Transverse colon (tissue), 4 donors: ENCODE data around the gene DEDD2. TPM values are rescaled to one million over a fixed set of nuclear protein-coding genes. Genes with fewer than 3 reads are reported as not detected.

Experiments
- DNase-seq: peaks from one replicate; pipeline ENCODE4 v3.0.0-alpha.2; 2019
- H3K27ac ChIP-seq, 4 donors: fragments of 200-600 bp; sonication (generic); 2 replicates each; pipeline ENCODE4 v1.5.1; 2016 to 2018; ENCODE audit warnings: inconsistent platforms in 4 of 4
- H3K27me3 ChIP-seq: fragments of 200-600 bp; sonication (generic); 2 replicates; pipeline ENCODE4 v1.5.1; 2017; ENCODE audit warnings: inconsistent platforms
- H3K36me3 ChIP-seq, 4 donors: fragments of 200-600 bp; sonication (generic); 2 replicates each; pipeline ENCODE4 v1.5.1; 2017 to 2019; ENCODE audit warnings: inconsistent platforms in 4 of 4
- H3K4me1 ChIP-seq, 4 donors: fragments of 200-600 bp; sonication (generic); 2 replicates each; pipeline ENCODE4 v1.5.1; 2017 to 2020; ENCODE audit warnings: inconsistent platforms in 4 of 4
- H3K4me3 ChIP-seq, 4 donors: fragments of 200-600 bp; sonication (generic); 1 replicate in 1 of 4; 2 replicates in 3 of 4; pipeline versions ENCODE4 v1.5.1 to v1.6.1; 2017 to 2019; ENCODE audit warnings: inconsistent platforms in 4 of 4
- H3K9me3 ChIP-seq, 2 donors: fragments of 200-600 bp; sonication (generic); 2 replicates each; pipeline ENCODE4 v1.5.1; 2017 to 2019; ENCODE audit warnings: inconsistent platforms in 2 of 2
- CTCF ChIP-seq, 5 experiments: fragments of 200-600 bp in 3 of 5; fragments of 450-650 bp in 2 of 5; sonication (generic) in 3 of 5; IDR thresholded peaks; 1 replicate in 2 of 5; 2 replicates in 3 of 5; pipeline ENCODE4 v1.5.1; 2016 to 2017; ENCODE audit warnings: antibody characterized with exemption in 5 of 5, inconsistent platforms in 3 of 5, mild to moderate bottlenecking in 2 of 5, moderate library complexity in 1 of 5
- EP300 ChIP-seq: sonication (generic); formaldehyde crosslinking; IDR thresholded peaks from one replicate; pipeline ENCODE4 v1.6.1; 2017; ENCODE audit warnings: antibody characterized with exemption, low read depth
- POLR2A ChIP-seq: fragments of 450-650 bp; IDR thresholded peaks from one replicate; pipeline ENCODE4 v1.6.1; 2016; ENCODE audit warnings: antibody characterized with exemption, mild to moderate bottlenecking, moderate library complexity
- POLR2AphosphoS5 ChIP-seq, 3 donors: sonication (generic); formaldehyde crosslinking; IDR thresholded peaks; one replicate each; pipeline ENCODE4 v1.6.1; 2016; ENCODE audit warnings: antibody characterized with exemption in 3 of 3
- WGBS, 2 donors: methylation state at CpG; one replicate each; pipeline ENCODE4 v1.1.5; 2018; ENCODE audit warnings: low coverage in 1 of 2; 5-methylcytosine and 5-hydroxymethylcytosine counted together
- in situ Hi-C, 4 donors: fragments of 200-750 bp; cut with MboI; loops; one replicate each; pipeline versions ENCODE4 v1.15.0 to v1.15.1; 2017; ENCODE audit warnings: low sequenced_read_pairs in 3 of 4, low pct_ligation_motif_present in 1 of 4, low pct_unique_long_range_greater_than_20kb in 1 of 4
- intact Hi-C: fragments of 100-400 bp; cut with DNase I; formaldehyde crosslinking; loops from one replicate; pipeline ENCODE4 v1.15.1; 2023; ENCODE audit warnings: low total_unique reads
- total RNA-seq, 4 donors: library from RNA; depleted of rRNA; stranded (reverse); fragments of >200 nt; gene quantifications; one replicate each; pipeline ENCODE4 v1.1.0, GENCODE V29; 2016

Gene DEDD2
- total RNA-seq, 4 donors from 2014 or later, result 52.2 to 90.8 (median 63.0) TPM

GRCh38 chr19:42225718-42226292, 8.3 kb upstream of the DEDD2 start:
- intact Hi-C loops, result no loop called here
- TF ChIP-seq EP300 (no peak), POLR2A (no peak), CTCF (IDR thresholded peaks at IDR 0.05) (no peak), POLR2AphosphoS5 (IDR thresholded peaks at IDR 0.05) (no peak)
- in situ Hi-C loops, result no loop called here
- H3K9me3 ChIP-seq, result no peaks in the 10 kb centered on the region
- no peak overlapping the region for H3K27ac ChIP-seq
- no peak overlapping the region for H3K4me3 ChIP-seq
- H3K27me3 ChIP-seq, result no peaks in the 10 kb centered on the region
- 96% methylated on average over 31 of the region's 33 CpGs; no CpG with 5 or more reads in 1 of the 2 donors for WGBS, 2 donors
- H3K36me3 ChIP-seq, result peaks cover 0 to 32% (median 17%) of the 10 kb centered on the region in 4 donors
- no peak for DNase-seq
- peaks cover 0 to 21% (median 12%) of the 10 kb centered on the region in 4 donors for H3K4me1 ChIP-seq

GRCh38 chr19:42224940-42225717, 7.7 kb upstream of the DEDD2 start:
- no peak overlapping the region for H3K4me3 ChIP-seq
- no peaks in the 10 kb centered on the region for H3K27me3 ChIP-seq
- in situ Hi-C loops, result no loop called here
- peaks cover 0 to 23% (median 15%) of the 10 kb centered on the region in 4 donors for H3K4me1 ChIP-seq
- H3K9me3 ChIP-seq, result no peaks in the 10 kb centered on the region
- no peak for DNase-seq
- intact Hi-C loops, result no loop called here
- H3K36me3 ChIP-seq, result peaks cover 0 to 27% (median 15%) of the 10 kb centered on the region in 4 donors
- 93 to 95% methylated on average over 3 to 37 of the region's 37 CpGs for WGBS, 2 donors
- TF ChIP-seq CTCF (IDR thresholded peaks at IDR 0.05), result no peak
- TF ChIP-seq POLR2A, result no peak
- TF ChIP-seq EP300, result no peak
- TF ChIP-seq POLR2AphosphoS5 (IDR thresholded peaks at IDR 0.05), result no peak
- no peak overlapping the region for H3K27ac ChIP-seq

DNA sequence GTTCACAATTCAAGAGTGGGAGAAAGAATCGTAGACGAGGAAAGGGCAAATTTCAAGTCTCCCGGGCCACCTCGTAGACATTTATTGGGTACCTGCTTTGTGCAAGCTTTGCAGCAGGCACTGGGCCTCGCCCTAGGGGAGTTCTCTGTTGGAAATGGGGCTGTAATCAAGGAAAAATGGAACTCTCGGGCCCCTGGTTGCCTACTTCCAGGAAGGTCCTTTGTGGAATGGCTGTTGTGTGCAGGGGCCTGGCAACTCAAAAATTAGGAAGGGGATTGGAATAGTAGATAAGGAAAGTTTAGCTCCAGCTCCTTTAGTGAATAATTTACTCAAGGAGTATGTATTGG, 3.2 kb upstream of the DEDD2 start:
- H3K4me1 ChIP-seq, result peaks cover 13 to 48% (median 36%) of the 10 kb centered on the region in 4 donors
- in situ Hi-C loops, result no loop called here
- DNase-seq, result no peak
- no peak for TF ChIP-seq POLR2AphosphoS5 (IDR thresholded peaks at IDR 0.05)
- no peak for TF ChIP-seq CTCF (IDR thresholded peaks at IDR 0.05)
- no peak for TF ChIP-seq EP300
- TF ChIP-seq POLR2A, result no peak
- no peaks in the 10 kb centered on the region for H3K9me3 ChIP-seq
- 0 to 1% methylated on average over 2 to 6 of the region's 6 CpGs for WGBS, 2 donors
- peak overlapping the region; percentile 78 to 93 (median 86) for H3K4me3 ChIP-seq
- H3K27ac ChIP-seq, result peak overlapping the region; percentile 93 to 95 (median 94)
- intact Hi-C loops, result no loop called here
- H3K27me3 ChIP-seq, result no peaks in the 10 kb centered on the region
- peaks cover 0 to 12% (median 6%) of the 10 kb centered on the region in 4 donors for H3K36me3 ChIP-seq
